Urinary bladder (tissue), 4 donors: ENCODE measurements around the gene FOXO3. TPM values are rescaled to one million over a fixed set of nuclear protein-coding genes. Genes with fewer than 3 reads are reported as not detected.

Experiments
- DNase-seq: peaks from one replicate; pipeline ENCODE4 v3.0.0-alpha.2; 2015; ENCODE audit errors: extremely low spot score
- H3K27ac ChIP-seq: one replicate; pipeline ENCODE4 v1.5.1; 2013; ENCODE audit warnings: low read depth, mild to moderate bottlenecking, moderate library complexity
- H3K36me3 ChIP-seq: one replicate; pipeline ENCODE4 v1.6.1; 2013; ENCODE audit warnings: mild to moderate bottlenecking, moderate library complexity; ENCODE audit not compliant: insufficient read depth
- H3K4me1 ChIP-seq: one replicate; pipeline ENCODE4 v1.6.1; 2013; ENCODE audit warnings: mild to moderate bottlenecking, moderate library complexity; ENCODE audit not compliant: insufficient read depth
- H3K4me3 ChIP-seq: one replicate; pipeline ENCODE4 v1.5.1; 2013; ENCODE audit warnings: low read depth, low read length
- WGBS: extraction: QIAGEN DNeasy Blood & Tissue Kit; methylation state at CpG from one replicate; pipeline ENCODE4 v1.1.7; 2013; 5-methylcytosine and 5-hydroxymethylcytosine counted together
- polyA plus RNA-seq: library from polyadenylated mRNA; stranded (reverse); fragments of 200-250 nt; gene quantifications from one replicate; pipeline ENCODE4 v1.2.3, GENCODE V29; 2013
- total RNA-seq: library from RNA; depleted of rRNA; stranded (reverse); fragments of >200 nt; gene quantifications from one replicate; pipeline ENCODE4 v1.2.3, GENCODE V29; 2014
- donor health status: healthy with polysubstance abuse.
- donor health status: healthy.

FOXO3 gene
- total and polyA plus RNA-seq, 2 donors, result 43.7 to 48.2 TPM

DNA sequence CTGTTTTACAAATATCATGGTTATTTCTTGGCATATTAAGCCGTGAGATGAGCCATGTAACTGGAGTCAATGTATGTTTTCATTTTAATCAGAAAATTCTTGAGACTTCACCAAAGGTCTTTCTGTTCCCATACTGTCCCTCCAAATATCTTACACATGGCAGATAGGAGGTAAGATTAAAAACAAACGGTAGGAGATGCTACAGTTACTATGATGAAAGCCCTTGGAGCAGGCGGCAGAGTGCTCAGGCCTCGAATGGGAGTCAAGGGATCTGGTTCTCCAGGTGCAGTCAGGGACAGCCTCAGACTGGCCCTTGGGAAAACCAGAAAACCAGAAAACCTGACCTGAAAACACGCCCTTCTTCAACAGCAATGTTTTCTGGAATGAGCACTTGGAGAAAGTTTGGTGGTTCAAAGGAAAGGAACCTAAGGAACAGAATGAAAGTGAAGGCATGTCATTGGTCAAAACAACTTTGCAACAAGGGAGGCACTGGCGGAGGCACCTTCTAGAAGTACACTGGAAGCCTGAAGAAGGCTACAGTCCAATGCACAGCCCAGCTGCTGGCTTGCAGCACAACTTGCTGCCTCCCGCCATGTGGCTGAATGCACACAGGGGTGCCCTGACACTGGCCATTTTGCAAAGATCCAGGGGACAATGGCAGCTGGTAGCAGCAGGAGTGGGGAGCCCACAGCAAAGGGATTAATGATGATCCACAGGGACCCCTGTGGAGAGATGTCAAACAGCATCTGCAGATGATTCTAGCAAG lies 17.4 kb upstream of the FOXO3 start:
- Histone ChIP-seq H3K4me1 (no peaks in the 10 kb centered on the region), H3K36me3 (no peaks in the 10 kb centered on the region), H3K27ac (no peak overlapping the region), H3K4me3 (no peak overlapping the region)
- WGBS, result 83% methylated on average over 7 of the region's 7 CpGs
- DNase-seq, result no peak

DNA sequence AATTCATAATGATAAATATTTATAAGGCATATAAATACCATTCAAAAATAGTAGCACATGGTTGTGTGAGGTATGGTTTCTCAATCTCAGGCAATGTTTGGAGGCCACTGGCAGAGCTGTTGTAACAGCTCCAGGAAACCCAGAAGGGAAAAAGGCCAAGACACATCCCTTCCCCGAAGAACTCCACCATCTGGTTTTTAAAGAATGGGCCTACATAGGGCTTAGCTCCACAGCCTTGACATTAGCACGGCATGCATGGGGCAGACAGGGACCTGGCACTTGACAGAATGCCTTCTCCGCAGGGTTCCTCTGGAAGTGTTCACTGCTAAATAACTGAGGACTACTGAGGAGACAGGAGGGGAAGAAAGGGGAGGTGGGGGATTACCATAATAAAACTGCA lies 16.1 kb upstream of the FOXO3 start:
- Histone ChIP-seq H3K4me3 (no peak overlapping the region), H3K27ac (no peak overlapping the region), H3K36me3 (no peaks in the 10 kb centered on the region), H3K4me1 (no peaks in the 10 kb centered on the region)
- DNase-seq, result no peak
- 62% methylated on average over 3 of the region's 3 CpGs for WGBS

DNA sequence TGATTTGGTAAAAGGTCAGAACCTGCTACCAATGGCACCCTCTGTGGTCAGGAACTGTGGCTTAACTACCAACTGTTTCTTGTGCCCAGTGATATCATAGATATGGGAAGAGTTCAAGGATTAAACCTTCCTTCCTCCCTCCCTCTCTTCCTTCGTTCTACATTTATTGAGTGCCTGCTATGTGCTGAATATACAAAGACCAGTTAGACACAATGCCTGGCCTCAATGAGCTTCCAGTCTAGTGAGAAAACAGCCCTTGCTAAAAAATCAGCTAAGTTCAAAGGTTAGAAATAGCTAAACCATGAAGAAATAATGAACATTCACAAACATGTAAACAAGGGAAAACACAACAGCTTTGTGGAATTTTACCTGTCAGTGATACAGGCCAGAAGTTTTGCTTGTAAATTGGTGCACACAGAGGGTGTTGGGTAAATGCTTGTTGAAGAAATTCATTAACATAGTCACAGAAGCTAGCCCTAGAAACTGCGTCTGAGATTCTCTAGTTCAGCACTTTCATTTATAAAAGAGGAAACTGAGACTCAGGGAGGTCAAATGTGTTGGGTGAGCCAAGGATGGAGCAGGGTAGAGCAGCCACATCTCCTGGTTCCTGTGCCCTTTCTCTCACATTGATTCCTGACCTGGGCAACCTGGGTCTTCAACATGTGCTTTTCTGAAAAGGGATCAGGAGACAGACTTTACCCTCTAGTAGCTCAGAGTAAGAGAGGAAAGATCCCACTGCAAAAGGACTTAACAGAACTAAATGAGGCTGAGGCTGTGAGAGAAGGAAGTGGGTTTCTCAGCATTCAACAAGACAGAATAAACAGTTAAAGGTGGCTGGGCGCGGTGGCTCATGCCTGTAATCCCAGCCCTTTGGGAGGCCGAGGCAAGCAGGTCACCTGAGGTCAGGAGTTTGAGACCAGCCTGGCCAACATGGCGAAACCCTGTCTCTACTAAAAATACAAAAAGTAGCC lies 14.4 kb upstream of the FOXO3 start:
- Histone ChIP-seq H3K4me1 (no peaks in the 10 kb centered on the region), H3K27ac (no peak overlapping the region), H3K36me3 (no peaks in the 10 kb centered on the region), H3K4me3 (no peak overlapping the region)
- WGBS, result 81% methylated on average over 6 of the region's 6 CpGs
- no peak for DNase-seq

DNA sequence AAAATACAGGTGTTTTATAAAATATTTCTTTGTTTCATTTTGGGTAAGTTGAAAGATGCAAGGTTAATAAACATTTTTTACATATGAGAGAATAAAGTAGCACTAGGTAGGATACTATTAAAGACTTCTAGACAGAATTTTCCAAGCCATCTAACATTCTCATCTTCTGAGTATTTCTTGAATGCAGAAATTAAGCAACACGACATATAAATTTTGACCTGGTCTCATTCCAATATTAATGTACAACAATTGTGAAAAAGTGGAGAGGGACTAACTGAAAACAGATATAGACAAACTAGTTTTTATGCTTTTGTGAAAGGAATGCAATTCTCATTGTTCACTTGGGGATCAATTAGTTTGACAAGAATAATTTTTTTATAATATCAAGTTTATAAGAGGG lies 11.5 kb upstream of the FOXO3 start:
- no peak overlapping the region for H3K4me3 ChIP-seq
- no peak for DNase-seq
- WGBS, result 88% methylated on average over 1 of the region's 1 CpG
- no peaks in the 10 kb centered on the region for H3K36me3 ChIP-seq
- H3K4me1 ChIP-seq, result no peaks in the 10 kb centered on the region
- no peak overlapping the region for H3K27ac ChIP-seq

DNA sequence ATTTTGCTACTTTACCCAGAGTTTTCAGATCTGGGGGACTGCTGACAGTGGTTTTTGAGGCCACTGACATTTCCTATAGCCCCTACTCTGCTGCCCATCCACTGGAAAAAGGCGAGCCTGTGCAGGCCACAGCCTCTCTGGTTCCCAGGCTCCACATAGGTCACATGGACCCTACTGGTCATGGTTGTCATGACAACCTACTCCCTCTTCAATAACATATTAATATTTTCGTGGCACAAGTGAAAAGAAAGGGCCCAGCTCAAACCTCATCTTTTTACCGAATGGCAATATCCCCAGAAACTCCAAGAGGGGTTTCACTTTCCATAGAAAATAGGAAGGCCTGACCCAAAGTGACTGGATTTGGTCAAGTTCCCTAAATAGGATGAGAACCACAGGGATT lies 11.0 kb upstream of the FOXO3 start:
- no peak overlapping the region for H3K27ac ChIP-seq
- WGBS, result 83% methylated on average over 3 of the region's 3 CpGs
- H3K36me3 ChIP-seq, result no peaks in the 10 kb centered on the region
- H3K4me3 ChIP-seq, result no peak overlapping the region
- H3K4me1 ChIP-seq, result no peaks in the 10 kb centered on the region
- DNase-seq, result no peak

DNA sequence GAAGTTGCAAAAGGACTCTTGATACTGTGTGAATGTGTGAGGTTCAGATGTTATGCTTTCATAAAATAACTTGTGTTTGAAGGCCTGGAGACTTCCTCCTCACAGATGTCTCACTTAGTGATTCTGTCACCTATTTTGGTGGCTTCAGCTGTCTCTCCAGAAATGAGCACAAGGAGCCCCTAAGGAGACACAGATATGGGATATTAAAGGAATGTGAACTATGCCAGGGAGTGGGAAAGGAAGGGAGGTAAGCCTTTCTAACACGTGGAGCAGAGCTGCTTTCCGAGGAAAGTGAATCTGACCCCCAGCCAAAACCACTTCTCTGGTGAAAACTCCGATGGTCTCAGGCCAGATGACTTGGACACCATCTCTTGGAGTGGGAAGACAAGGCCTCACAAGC lies 10.5 kb upstream of the FOXO3 start:
- 74% methylated on average over 3 of the region's 3 CpGs for WGBS
- DNase-seq, result no peak
- no peak overlapping the region for H3K27ac ChIP-seq

DNA sequence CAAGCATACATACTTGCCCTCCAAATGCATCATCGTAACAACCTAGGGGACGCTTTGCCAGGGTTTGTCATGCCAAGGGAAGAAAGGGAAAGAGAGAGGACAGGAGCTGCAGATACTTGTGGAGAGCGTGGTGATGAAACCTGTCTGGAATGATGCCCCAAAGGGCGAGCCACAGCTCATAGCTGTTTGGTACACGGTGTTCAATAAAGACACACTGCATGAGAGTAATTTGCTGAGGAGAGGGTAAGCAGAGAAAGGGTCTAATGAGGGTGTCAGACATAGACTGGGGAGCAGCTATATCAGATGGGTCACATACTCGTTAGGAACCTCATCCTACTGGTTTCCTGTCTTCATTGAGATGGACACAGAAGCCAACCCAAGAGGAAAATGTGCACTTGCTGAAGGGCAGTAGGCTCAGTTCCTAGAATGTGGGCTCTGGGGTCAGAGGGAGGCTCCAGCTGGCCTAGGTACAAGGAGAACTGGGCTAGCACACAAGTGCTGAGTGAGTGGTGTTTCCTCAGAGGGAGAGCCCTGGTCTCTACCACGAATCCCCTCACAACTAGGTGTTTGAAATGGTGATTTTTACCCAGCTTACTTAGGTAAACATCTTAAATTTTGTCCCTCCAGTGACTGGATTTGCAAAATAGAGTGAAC lies 5.2 kb upstream of the FOXO3 start:
- 72% methylated on average over 7 of the region's 7 CpGs for WGBS
- Histone ChIP-seq H3K36me3 (no peaks in the 10 kb centered on the region), H3K4me1 (no peaks in the 10 kb centered on the region), H3K27ac (no peak overlapping the region), H3K4me3 (no peak overlapping the region)
- DNase-seq, result no peak

More for the DNA sequence above, 10.5 kb upstream of the FOXO3 start:
- no peaks in the 10 kb centered on the region for H3K36me3 ChIP-seq
- H3K4me3 ChIP-seq, result no peak overlapping the region
- H3K4me1 ChIP-seq, result no peaks in the 10 kb centered on the region

DNA sequence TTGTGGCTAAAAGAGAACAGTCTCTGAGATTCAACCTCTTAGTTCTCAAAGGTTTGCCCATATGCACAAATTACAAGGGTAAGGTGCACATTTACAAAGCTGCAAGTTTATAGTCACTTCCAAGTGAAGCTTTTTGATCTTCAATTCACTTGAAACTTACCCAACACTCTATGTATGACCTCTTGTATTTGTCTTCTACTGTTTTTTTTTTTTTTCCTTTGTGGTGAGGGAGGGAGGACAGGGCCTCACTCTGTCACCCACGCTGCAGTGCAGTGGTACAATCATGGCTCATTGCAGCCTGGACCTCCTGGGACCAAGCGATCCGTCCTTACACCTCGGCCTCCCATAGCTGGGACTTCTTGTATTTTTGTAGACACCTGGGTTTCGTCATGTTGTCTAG lies 4.5 kb upstream of the FOXO3 start:
- Histone ChIP-seq H3K4me1 (no peaks in the 10 kb centered on the region), H3K36me3 (no peaks in the 10 kb centered on the region), H3K4me3 (no peak overlapping the region), H3K27ac (peak overlapping the region; percentile 41)
- 82% methylated on average over 5 of the region's 5 CpGs for WGBS
- no peak for DNase-seq

DNA sequence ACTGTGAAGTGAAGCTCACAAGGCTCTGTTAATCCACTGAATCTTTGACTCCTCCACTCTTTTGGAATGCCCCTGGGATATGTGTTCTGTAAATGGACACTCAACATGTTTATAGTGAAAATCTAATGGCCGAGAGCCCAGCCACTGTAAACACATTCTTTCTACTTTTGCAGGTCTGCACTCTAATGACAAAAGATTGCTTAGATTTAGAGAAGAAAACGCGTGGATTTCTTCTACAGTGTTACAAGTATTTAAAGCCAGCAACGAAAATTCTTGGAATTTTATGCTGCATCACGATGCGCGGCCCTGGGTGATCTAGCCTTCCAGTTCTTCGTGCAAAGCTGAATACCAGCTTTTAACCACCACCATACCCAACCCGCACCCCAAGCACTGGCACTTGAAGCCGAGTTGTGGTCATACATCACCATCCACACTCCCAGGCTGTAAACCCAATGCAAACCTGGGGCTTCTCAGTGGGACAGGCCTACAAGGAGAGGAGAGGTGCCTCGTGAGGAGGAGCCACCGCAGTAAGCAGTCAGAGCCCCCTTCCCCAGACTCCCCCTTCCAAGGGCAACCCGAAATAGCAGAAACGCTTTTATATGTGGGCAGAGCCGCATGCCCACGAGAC lies 3.7 kb upstream of the FOXO3 start:
- Histone ChIP-seq H3K4me1 (no peaks in the 10 kb centered on the region), H3K27ac (peak overlapping the region; percentile 97), H3K4me3 (peak overlapping the region; percentile 57), H3K36me3 (no peaks in the 10 kb centered on the region)
- WGBS, result 14% methylated on average over 16 of the region's 16 CpGs
- DNase-seq, result no peak

DNA sequence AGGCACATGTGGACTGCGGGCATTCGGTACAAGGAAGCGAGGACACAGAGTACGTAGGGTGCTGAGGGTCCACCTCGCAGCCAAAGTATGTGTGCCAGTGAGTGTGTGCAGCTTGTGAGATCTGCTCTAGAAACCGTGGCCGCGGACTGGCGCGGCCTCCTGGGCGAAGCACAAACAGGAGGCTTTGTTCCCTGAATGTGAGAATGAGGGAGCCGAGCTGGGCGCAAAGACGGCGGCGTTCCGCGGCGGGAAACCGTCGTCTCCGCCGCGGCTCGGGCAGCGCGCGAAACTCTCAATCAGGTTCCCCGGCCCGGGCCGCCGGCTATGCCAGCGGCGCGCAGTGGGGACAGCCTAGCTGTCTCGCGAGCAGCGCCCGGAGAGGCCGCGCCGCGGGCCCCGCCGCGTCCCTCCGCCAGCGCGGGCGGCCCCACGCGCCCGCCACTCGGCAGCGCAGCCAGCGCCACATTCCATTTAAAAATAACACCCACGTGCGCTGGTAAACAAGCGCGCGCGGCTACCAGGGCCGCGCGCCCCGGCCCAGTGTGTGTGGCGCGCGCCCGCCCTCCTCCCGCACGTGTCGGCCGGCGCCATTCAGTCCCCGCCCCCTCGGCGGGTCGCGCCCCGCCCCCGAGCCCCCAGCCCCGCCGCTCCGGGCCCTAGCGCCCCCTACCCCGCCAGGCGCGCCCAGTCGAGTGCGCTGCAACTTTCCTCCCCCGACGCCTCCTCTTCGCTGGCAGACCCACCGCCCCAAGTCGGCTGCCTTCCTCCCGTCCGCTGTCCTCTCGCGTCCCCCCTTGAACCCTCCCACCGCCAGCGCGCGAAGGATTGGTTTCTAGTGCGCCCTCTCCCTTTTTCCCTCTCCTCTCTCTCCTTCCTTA lies 3.0 kb upstream of the FOXO3 start:
- Histone ChIP-seq H3K27ac (peak overlapping the region; percentile 97), H3K4me3 (peak overlapping the region; percentile 57), H3K36me3 (no peaks in the 10 kb centered on the region), H3K4me1 (no peaks in the 10 kb centered on the region)
- DNase-seq, result no peak
- under 1% methylated on average over 103 of the region's 105 CpGs for whole genome bisulfite sequencing

DNA sequence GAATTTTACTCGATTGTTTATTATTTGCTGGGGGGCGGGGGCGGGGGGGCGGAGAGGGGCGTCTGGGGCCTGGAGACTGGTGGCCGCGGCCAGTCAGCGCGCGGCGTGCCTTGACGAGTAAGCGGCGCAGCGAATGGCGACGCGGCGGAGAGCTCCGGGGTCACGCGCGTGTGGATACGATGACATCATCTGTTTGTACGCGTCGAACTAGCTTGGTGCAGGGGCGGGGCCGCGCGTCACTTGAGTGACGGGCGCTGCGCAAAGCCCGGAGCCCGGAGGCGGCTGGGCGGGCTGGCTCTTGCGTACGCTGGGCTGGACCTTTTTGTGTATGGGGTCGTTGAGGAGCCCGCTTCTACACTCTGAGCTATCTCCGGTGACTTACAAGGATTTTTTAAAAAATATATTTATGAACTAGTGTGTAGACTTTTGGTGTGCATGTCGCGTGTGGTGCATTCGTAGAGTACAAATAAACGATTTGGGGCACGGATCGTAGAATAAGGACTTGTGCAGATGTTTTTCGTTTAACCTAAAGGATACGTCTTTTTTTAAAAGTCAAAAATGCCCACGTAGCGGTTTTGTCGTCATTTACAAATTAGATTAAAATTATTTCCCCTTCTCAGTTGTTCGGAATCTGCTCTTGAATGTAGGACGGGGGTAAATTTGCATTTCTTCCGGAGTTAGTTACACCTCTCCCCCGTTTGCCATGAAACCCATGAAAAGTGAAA lies 2.2 kb upstream of the FOXO3 start:
- Histone ChIP-seq H3K27ac (peak overlapping the region; percentile 100), H3K4me3 (peak overlapping the region; percentile 80), H3K36me3 (no peaks in the 10 kb centered on the region), H3K4me1 (no peaks in the 10 kb centered on the region)
- DNase-seq, result peak; percentile 94
- WGBS, result under 1% methylated on average over 58 of the region's 58 CpGs
